ENCODE measurements around the gene BBS1.

The BBS1 gene

GRCh38 chr11:66472054-66472453, 38.4 kb upstream of the BBS1 start:
- Histone ChIP-seq H3K27ac (ENCODE audit: low read depth, low read length) (no peak overlapping the region), H3K36me3 (ENCODE audit: control insufficient read depth, low read length) (peaks cover 3% of the 10 kb centered on the region; the same call in 1 of the 2 replicates), H3K4me1 (ENCODE audit: control insufficient read depth, low read length) (peaks cover 8% of the 10 kb centered on the region), H3K27me3 (ENCODE audit: control insufficient read depth, low read length) (no peaks in the 10 kb centered on the region), H4K20me1 (ENCODE audit: control insufficient read depth, insufficient read depth, low read depth, low read length) (no peaks in the 10 kb centered on the region), H3K4me2 (ENCODE audit: low read length) (no peak overlapping the region), H3F3A (ENCODE audit: control insufficient read depth, insufficient read depth) (no peaks in the 10 kb centered on the region), H3K79me2 (ENCODE audit: control insufficient read depth, low read length) (no peaks in the 10 kb centered on the region), H3K9me3 (ENCODE audit: control insufficient read depth, insufficient read depth, low read length) (no peaks in the 10 kb centered on the region), H3K4me3 (ENCODE audit: low read length) (no peak overlapping the region), H3K9me2 (replicated peaks; ENCODE audit: control insufficient read depth, low read length) (no peaks in the 10 kb centered on the region)
- TF ChIP-seq EZH2phosphoT487 (IDR thresholded peaks at IDR 0.05; ENCODE audit: borderline replicate concordance, low read length) (no peak), CTCF (IDR thresholded peaks at IDR 0.05; ENCODE audit: low read depth, low read length, poor library complexity, severe bottlenecking) (no peak)

- Histone ChIP-seq H3K9me2 (replicated peaks; ENCODE audit: control insufficient read depth, low read length) (no peaks in the 10 kb centered on the region), H3K27me3 (ENCODE audit: control insufficient read depth, low read length) (no peaks in the 10 kb centered on the region), H3K9me3 (ENCODE audit: control insufficient read depth, insufficient read depth, low read length) (no peaks in the 10 kb centered on the region), H3K4me1 (ENCODE audit: control insufficient read depth, low read length) (no peaks in the 10 kb centered on the region), H3K36me3 (ENCODE audit: control insufficient read depth, low read length) (peaks cover 3% of the 10 kb centered on the region; the same call in 1 of the 2 replicates), H4K20me1 (ENCODE audit: control insufficient read depth, insufficient read depth, low read depth, low read length) (no peaks in the 10 kb centered on the region), H3F3A (ENCODE audit: control insufficient read depth, insufficient read depth) (no peaks in the 10 kb centered on the region), H3K79me2 (ENCODE audit: control insufficient read depth, low read length) (no peaks in the 10 kb centered on the region), H3K4me3 (ENCODE audit: low read length) (no peak overlapping the region), H3K4me2 (ENCODE audit: low read length) (no peak overlapping the region), H3K27ac (ENCODE audit: low read depth, low read length) (no peak overlapping the region)
- TF ChIP-seq EZH2phosphoT487 (IDR thresholded peaks at IDR 0.05; ENCODE audit: borderline replicate concordance, low read length) (no peak), CTCF (IDR thresholded peaks at IDR 0.05; ENCODE audit: low read depth, low read length, poor library complexity, severe bottlenecking) (no peak)
Measured at GRCh38 chr11:66473167-66473566, 37.3 kb upstream of the BBS1 start.

- TF ChIP-seq EZH2phosphoT487 (IDR thresholded peaks at IDR 0.05; ENCODE audit: borderline replicate concordance, low read length) (no peak), CTCF (IDR thresholded peaks at IDR 0.05; ENCODE audit: low read depth, low read length, poor library complexity, severe bottlenecking) (no peak)
Measured at GRCh38 chr11:66473608-66474515, 36.6 kb upstream of the BBS1 start.

More at GRCh38 chr11:66473608-66474515, 36.6 kb upstream of the BBS1 start:
- Histone ChIP-seq H3F3A (ENCODE audit: control insufficient read depth, insufficient read depth) (no peaks in the 10 kb centered on the region), H3K27me3 (ENCODE audit: control insufficient read depth, low read length) (no peaks in the 10 kb centered on the region), H4K20me1 (ENCODE audit: control insufficient read depth, insufficient read depth, low read depth, low read length) (peaks cover 6% of the 10 kb centered on the region; the same call in 1 of the 2 replicates), H3K4me1 (ENCODE audit: control insufficient read depth, low read length) (peaks cover 2% of the 10 kb centered on the region), H3K9me3 (ENCODE audit: control insufficient read depth, insufficient read depth, low read length) (no peaks in the 10 kb centered on the region), H3K9me2 (replicated peaks; ENCODE audit: control insufficient read depth, low read length) (no peaks in the 10 kb centered on the region), H3K4me2 (ENCODE audit: low read length) (no peak overlapping the region), H3K36me3 (ENCODE audit: control insufficient read depth, low read length) (peaks cover 3% of the 10 kb centered on the region; the same call in 1 of the 2 replicates), H3K27ac (ENCODE audit: low read depth, low read length) (no peak overlapping the region), H3K4me3 (ENCODE audit: low read length) (no peak overlapping the region), H3K79me2 (ENCODE audit: control insufficient read depth, low read length) (peaks cover 4% of the 10 kb centered on the region)
